Measurements from ENCODE around the gene ZNF678.

GRCh38 chr1:227635596-227635995, 72.2 kb downstream of the ZNF678 start:
- TF ChIP-seq POLR2AphosphoS5 (IDR thresholded peaks at IDR 0.05; ENCODE audit: low read depth, low read length), result no peak
- TF ChIP-seq CTCF (IDR thresholded peaks at IDR 0.05), result no peak
- TF ChIP-seq EZH2phosphoT487 (IDR thresholded peaks at IDR 0.05; ENCODE audit: borderline replicate concordance, low read depth), result no peak
- TF ChIP-seq RAD21 (IDR thresholded peaks at IDR 0.05; ENCODE audit: low read length), result no peak
- no peak for TF ChIP-seq RFX5 (IDR thresholded peaks at IDR 0.05; ENCODE audit: low read length)

Measured in SK-N-SH (cell line).